ENCODE data around the gene SLC25A22. TPM values are rescaled to one million over a fixed set of nuclear protein-coding genes. Genes with fewer than 3 reads are reported as not detected.

SLC25A22 gene
- total and polyA plus RNA-seq, 2 donors (not counting 1 experiment from before 2014, with no cell fraction given) = 25.7 to 45.7 TPM

DNA sequence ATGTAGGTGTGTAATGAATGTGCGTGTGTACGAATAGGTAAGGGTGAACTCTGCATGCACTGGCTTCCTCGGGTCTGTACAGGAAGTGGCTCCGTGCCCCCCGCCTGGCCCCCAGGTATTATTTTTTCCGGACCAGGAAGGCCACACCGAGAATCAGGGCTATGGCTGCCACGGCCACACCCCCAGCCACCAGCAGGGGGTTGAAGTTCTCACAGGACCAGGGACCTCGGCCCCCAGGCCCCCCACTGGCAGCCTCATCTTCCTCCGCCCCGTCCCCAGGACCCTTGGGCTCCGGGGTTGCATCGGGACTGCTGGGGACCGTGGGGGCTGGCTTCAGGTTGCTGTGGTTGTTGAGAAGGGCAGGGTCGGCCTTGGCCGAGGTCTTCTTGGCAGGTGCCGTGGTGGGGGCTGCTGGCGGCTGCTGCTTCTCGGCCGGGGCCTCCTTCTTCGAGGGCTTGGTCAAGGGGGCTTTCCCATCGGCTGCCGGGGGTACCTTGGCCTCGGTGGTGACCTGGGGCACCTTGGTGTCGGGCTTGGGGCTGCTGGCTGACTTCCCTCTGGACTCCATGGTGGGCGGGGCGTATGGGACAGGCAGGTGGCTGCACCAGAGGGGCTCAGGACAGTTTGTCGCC is 10.0 kb downstream of the SLC25A22 start:
- Histone ChIP-seq H3K36me3 (replicated peaks in 1 of 2; ENCODE audit: control extremely low read depth in 1 of 2, control insufficient read depth in 1 of 2, extremely low read depth in 1 of 2, insufficient read depth in 2 of 2, low read length in 1 of 2) (peaks cover 0 to 7% of the 10 kb centered on the region in 2 experiments), H2AFZ (ENCODE audit: insufficient read depth, low read depth, low read length, poor library complexity, severe bottlenecking) (no peak overlapping the region), H3K27ac (ENCODE audit: low read length in 2 of 2) (no peak overlapping the region), H3K79me2 (ENCODE audit: control insufficient read depth, insufficient read depth, low read length) (peaks cover 5% of the 10 kb centered on the region), H3K9ac (ENCODE audit: low read length) (no peak overlapping the region), H3K4me1 (ENCODE audit: control insufficient read depth in 2 of 2, insufficient read depth in 2 of 2, low read length in 2 of 2) (peaks cover 10 to 20% of the 10 kb centered on the region in 2 donors), H3K9me3 (ENCODE audit: control extremely low read depth in 1 of 3, control insufficient read depth in 2 of 3, insufficient read depth in 1 of 3, low read length in 2 of 3) (peaks cover 0 to 3% (median 0%) of the 10 kb centered on the region in 3 donors), H3K27me3 (replicated peaks in 1 of 4; ENCODE audit: control extremely low read depth in 1 of 4, control insufficient read depth in 3 of 4, insufficient read depth in 4 of 4, low read length in 3 of 4) (peaks cover 0 to 24% (median 5%) of the 10 kb centered on the region in 4 experiments), H3K4me2 (replicated peaks; ENCODE audit: low read depth, low read length, poor library complexity, severe bottlenecking) (no peak overlapping the region), H3K4me3 (ENCODE audit: control extremely low read depth in 1 of 5, extremely low read depth in 1 of 5, insufficient read depth in 1 of 5, low read depth in 2 of 5, low read length in 4 of 5) (no peak overlapping the region), H4K20me1 (ENCODE audit: control insufficient read depth, insufficient read depth, low read length, poor library complexity, severe bottlenecking) (peaks cover 29% of the 10 kb centered on the region)
- no peak for TF ChIP-seq EZH2 (IDR thresholded peaks at IDR 0.05; ENCODE audit: borderline replicate concordance, insufficient read depth, low read depth, low read length, poor library complexity, severe bottlenecking)
- TF ChIP-seq, protein P1, sequence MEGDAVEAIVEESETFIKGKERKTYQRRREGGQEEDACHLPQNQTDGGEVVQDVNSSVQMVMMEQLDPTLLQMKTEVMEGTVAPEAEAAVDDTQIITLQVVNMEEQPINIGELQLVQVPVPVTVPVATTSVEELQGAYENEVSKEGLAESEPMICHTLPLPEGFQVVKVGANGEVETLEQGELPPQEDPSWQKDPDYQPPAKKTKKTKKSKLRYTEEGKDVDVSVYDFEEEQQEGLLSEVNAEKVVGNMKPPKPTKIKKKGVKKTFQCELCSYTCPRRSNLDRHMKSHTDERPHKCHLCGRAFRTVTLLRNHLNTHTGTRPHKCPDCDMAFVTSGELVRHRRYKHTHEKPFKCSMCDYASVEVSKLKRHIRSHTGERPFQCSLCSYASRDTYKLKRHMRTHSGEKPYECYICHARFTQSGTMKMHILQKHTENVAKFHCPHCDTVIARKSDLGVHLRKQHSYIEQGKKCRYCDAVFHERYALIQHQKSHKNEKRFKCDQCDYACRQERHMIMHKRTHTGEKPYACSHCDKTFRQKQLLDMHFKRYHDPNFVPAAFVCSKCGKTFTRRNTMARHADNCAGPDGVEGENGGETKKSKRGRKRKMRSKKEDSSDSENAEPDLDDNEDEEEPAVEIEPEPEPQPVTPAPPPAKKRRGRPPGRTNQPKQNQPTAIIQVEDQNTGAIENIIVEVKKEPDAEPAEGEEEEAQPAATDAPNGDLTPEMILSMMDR (IDR thresholded peaks at IDR 0.05) = no peak
- Mint-ChIP-seq H3K9me3 (ENCODE audit: insufficient read depth) (no peaks in the 10 kb centered on the region), H3K4me1 (peaks cover 4% of the 10 kb centered on the region), H3K4me3 (no peak overlapping the region), H3K27ac (no peak overlapping the region), H3K27me3 (no peaks in the 10 kb centered on the region)
- POLR2A ChIA-PET = no interaction called here
- intact Hi-C loops (cut with micrococcal nuclease) = no loop called here
- no peak for ATAC-seq (ENCODE audit: low read depth)
- CTCF ChIA-PET = no interaction called here
- 58% methylated on average over 28 of the region's 28 CpGs for WGBS (ENCODE audit: insufficient coverage)
- no peak for DNase-seq

DNA sequence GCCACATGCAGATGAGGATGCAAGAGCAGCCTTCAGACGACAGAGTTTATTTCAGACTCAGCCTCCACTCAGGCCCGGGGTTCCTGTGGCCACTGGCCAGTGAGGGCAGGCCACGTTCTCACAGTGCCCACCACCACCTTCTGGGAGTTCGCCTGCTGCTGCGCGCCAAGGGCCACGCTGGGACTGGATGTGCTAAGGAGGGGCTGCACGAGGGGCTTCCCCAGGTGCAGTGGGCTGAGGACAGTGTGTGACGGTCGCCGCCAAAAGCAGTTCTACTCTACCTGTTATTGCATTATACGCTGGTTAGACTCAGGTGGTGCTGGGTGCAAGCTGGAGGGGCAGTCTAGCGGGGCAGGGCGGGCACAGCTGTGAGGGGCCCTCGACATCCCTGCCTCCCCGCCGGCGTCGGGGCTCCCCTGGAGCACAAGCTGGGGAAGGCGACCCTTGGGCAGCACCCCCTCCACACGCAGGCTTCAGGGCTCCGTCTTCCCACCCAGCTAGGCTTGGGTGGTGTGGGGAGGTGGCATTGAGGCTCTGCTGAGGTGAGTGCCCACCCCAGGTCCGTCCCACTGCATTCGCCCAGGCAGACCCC is 10.9 kb downstream of the SLC25A22 start:
- Mint-ChIP-seq H3K27ac (no peak overlapping the region), H3K4me1 (peaks cover 4% of the 10 kb centered on the region), H3K9me3 (ENCODE audit: insufficient read depth) (no peaks in the 10 kb centered on the region), H3K27me3 (no peaks in the 10 kb centered on the region), H3K4me3 (no peak overlapping the region)
- H3K9ac ChIP-seq (ENCODE audit: low read length) = no peak overlapping the region
- H2AFZ ChIP-seq (ENCODE audit: insufficient read depth, low read depth, low read length, poor library complexity, severe bottlenecking) = no peak overlapping the region
- peaks cover 2% of the 10 kb centered on the region for H3K79me2 ChIP-seq (ENCODE audit: control insufficient read depth, insufficient read depth, low read length)
- no peak overlapping the region for H3K27ac ChIP-seq (ENCODE audit: low read length in 2 of 2)
- ChIA-PET POLR2A (no interaction called here), CTCF (no interaction called here)
- peaks cover 10 to 20% of the 10 kb centered on the region in 2 donors for H3K4me1 ChIP-seq (ENCODE audit: control insufficient read depth in 2 of 2, insufficient read depth in 2 of 2, low read length in 2 of 2)
- 90% methylated on average over 23 of the region's 24 CpGs for WGBS (ENCODE audit: insufficient coverage)
- H3K36me3 ChIP-seq (replicated peaks in 1 of 2; ENCODE audit: control extremely low read depth in 1 of 2, control insufficient read depth in 1 of 2, extremely low read depth in 1 of 2, insufficient read depth in 2 of 2, low read length in 1 of 2) = peaks cover 0 to 3% of the 10 kb centered on the region in 2 experiments
- intact Hi-C loops (cut with micrococcal nuclease) = no loop called here
- H3K4me2 ChIP-seq (replicated peaks; ENCODE audit: low read depth, low read length, poor library complexity, severe bottlenecking) = no peak overlapping the region
- H3K4me3 ChIP-seq (ENCODE audit: control extremely low read depth in 1 of 5, extremely low read depth in 1 of 5, insufficient read depth in 1 of 5, low read depth in 2 of 5, low read length in 4 of 5) = no peak overlapping the region
- peaks cover 23% of the 10 kb centered on the region for H4K20me1 ChIP-seq (ENCODE audit: control insufficient read depth, insufficient read depth, low read length, poor library complexity, severe bottlenecking)
- peaks cover 0 to 3% (median 0%) of the 10 kb centered on the region in 3 donors for H3K9me3 ChIP-seq (ENCODE audit: control extremely low read depth in 1 of 3, control insufficient read depth in 2 of 3, insufficient read depth in 1 of 3, low read length in 2 of 3)
- DNase-seq = no peak
- ATAC-seq (ENCODE audit: low read depth) = no peak
- H3K27me3 ChIP-seq (replicated peaks in 1 of 4; ENCODE audit: control extremely low read depth in 1 of 4, control insufficient read depth in 3 of 4, insufficient read depth in 4 of 4, low read length in 3 of 4) = peaks cover 0 to 24% (median 5%) of the 10 kb centered on the region in 4 experiments
- TF ChIP-seq EZH2 (IDR thresholded peaks at IDR 0.05; ENCODE audit: borderline replicate concordance, insufficient read depth, low read depth, low read length, poor library complexity, severe bottlenecking) = no peak
- TF ChIP-seq, protein P1 (IDR thresholded peaks at IDR 0.05) = no peak
